ENCODE data around the gene FMN1.

- TF ChIP-seq CTCF (IDR thresholded peaks at IDR 0.05) (no peak), POLR2A (IDR thresholded peaks at IDR 0.05) (no peak), POLR2AphosphoS5 (IDR thresholded peaks at IDR 0.05) (no peak), EP300 (IDR thresholded peaks at IDR 0.05) (no peak)
These were observed 412.7 kb downstream of the FMN1 start for GRCh38 chr15:32781781-32782180.
